ENCODE data around the gene PARVA. TPM values are rescaled to one million over a fixed set of nuclear protein-coding genes. Genes with fewer than 3 reads are reported as not detected.
"Not testable (repeated sequence)": the region's sequence is repeated elsewhere in the genome, so short reads cannot be mapped to it uniquely, and the experiment has no call there.

Gene PARVA
- total RNA-seq, 1 experiment from 2014 or later = 29.1 TPM

DNA sequence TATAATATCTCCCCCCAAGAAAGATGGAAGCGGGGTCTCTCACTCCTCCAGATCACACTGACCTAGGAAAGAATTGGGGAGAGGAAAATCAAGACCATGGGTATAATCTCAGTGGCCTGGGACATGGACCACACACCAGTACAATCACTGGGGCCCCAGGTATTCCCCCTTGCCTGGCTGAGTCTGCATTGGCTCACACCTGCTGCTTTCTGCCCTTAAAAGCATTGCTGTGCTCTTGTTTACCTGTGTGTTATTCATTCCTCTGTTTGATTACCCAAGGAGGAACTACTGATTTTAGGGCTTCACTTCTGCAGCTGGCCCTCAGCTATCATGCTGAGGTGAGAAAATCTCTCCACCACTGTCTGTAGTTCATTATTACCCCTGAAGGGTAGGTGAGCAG, 14.0 kb upstream of the PARVA start:
- CTCF ChIA-PET = no interaction called here
- TF ChIP-seq, protein P1, sequence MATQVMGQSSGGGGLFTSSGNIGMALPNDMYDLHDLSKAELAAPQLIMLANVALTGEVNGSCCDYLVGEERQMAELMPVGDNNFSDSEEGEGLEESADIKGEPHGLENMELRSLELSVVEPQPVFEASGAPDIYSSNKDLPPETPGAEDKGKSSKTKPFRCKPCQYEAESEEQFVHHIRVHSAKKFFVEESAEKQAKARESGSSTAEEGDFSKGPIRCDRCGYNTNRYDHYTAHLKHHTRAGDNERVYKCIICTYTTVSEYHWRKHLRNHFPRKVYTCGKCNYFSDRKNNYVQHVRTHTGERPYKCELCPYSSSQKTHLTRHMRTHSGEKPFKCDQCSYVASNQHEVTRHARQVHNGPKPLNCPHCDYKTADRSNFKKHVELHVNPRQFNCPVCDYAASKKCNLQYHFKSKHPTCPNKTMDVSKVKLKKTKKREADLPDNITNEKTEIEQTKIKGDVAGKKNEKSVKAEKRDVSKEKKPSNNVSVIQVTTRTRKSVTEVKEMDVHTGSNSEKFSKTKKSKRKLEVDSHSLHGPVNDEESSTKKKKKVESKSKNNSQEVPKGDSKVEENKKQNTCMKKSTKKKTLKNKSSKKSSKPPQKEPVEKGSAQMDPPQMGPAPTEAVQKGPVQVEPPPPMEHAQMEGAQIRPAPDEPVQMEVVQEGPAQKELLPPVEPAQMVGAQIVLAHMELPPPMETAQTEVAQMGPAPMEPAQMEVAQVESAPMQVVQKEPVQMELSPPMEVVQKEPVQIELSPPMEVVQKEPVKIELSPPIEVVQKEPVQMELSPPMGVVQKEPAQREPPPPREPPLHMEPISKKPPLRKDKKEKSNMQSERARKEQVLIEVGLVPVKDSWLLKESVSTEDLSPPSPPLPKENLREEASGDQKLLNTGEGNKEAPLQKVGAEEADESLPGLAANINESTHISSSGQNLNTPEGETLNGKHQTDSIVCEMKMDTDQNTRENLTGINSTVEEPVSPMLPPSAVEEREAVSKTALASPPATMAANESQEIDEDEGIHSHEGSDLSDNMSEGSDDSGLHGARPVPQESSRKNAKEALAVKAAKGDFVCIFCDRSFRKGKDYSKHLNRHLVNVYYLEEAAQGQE (IDR thresholded peaks at IDR 0.05; ENCODE audit: insufficient read depth in 1 of 2, low read depth in 2 of 2, low read length in 1 of 2) = no peak
- TF ChIP-seq TCF7L2 (IDR thresholded peaks at IDR 0.05; ENCODE audit: low read depth, low read length) (no peak), SIN3A (IDR thresholded peaks at IDR 0.05; ENCODE audit: borderline replicate concordance, insufficient read depth, low read depth, low read length) (no peak), POLR2AphosphoS5 (IDR thresholded peaks at IDR 0.05; ENCODE audit: low read depth, low read length) (no peak)
- TF ChIP-seq, protein P2, sequence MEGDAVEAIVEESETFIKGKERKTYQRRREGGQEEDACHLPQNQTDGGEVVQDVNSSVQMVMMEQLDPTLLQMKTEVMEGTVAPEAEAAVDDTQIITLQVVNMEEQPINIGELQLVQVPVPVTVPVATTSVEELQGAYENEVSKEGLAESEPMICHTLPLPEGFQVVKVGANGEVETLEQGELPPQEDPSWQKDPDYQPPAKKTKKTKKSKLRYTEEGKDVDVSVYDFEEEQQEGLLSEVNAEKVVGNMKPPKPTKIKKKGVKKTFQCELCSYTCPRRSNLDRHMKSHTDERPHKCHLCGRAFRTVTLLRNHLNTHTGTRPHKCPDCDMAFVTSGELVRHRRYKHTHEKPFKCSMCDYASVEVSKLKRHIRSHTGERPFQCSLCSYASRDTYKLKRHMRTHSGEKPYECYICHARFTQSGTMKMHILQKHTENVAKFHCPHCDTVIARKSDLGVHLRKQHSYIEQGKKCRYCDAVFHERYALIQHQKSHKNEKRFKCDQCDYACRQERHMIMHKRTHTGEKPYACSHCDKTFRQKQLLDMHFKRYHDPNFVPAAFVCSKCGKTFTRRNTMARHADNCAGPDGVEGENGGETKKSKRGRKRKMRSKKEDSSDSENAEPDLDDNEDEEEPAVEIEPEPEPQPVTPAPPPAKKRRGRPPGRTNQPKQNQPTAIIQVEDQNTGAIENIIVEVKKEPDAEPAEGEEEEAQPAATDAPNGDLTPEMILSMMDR (IDR thresholded peaks at IDR 0.05) = no peak
- Histone ChIP-seq H3K27ac (ENCODE audit: low read length) (no peak overlapping the region), H3K36me3 (ENCODE audit: control insufficient read depth, insufficient read depth, low read length) (no peaks in the 10 kb centered on the region), H3K4me1 (ENCODE audit: control insufficient read depth, insufficient read depth, low read length) (no peaks in the 10 kb centered on the region), H3K9me3 (ENCODE audit: control insufficient read depth, insufficient read depth, low read depth, low read length) (no peaks in the 10 kb centered on the region), H3K4me3 (ENCODE audit: low read depth in 2 of 2, low read length in 2 of 2) (no peak overlapping the region), H3K27me3 (ENCODE audit: control insufficient read depth, insufficient read depth, low read length) (peaks cover 6% of the 10 kb centered on the region; the same call in 1 of the 2 replicates)
- DNase-seq (ENCODE audit: low read depth, low spot score) (no peak), ATAC-seq (no peak)
- POLR2A ChIA-PET = no interaction called here
- no TSS peak for BruUV-seq (replicated peaks)
- intact Hi-C loops (cut with micrococcal nuclease; ENCODE audit: unreplicated experiment) (no loop called here), in situ Hi-C loops (cut with HindIII; ENCODE audit: low pct_unique_long_range_greater_than_20kb, low sequenced_read_pairs) (no loop called here)

DNA sequence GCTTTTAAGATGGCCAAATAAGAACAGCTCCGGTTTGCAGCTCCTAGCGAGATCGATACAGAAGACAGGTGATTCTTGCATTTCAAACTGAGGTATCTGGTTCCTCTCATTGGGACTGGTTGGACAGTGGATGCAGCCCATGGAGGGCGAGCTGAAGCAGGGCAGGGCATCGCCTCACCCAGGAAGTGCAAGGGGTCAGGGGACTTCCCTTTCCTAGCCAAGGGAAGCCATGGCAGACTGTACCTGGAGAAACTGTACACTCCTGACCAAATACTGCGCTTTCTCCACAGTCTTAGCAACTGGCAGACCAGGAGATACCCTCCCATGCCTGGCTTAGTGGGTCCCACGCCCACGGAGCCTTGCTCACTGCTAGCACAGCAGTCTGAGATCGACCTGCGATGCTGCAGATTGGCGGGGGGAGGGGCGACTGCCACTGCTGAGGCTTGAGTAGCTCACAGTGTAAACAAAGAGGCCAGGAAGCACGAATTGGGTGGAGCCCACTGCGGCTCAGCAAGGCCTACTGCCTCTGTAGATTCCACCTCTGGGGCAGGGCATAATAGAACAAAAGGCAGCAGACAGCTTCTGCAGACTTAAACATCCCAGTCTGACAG, 11.3 kb upstream of the PARVA start:
- ATAC-seq; H3K9me3 ChIP-seq (ENCODE audit: control insufficient read depth, insufficient read depth, low read depth, low read length); H3K4me1 ChIP-seq (ENCODE audit: control insufficient read depth, insufficient read depth, low read length); H3K4me3 ChIP-seq (ENCODE audit: low read depth in 2 of 2, low read length in 2 of 2); DNase-seq (ENCODE audit: low read depth, low spot score); BruUV-seq (replicated peaks); CTCF ChIA-PET; H3K27ac ChIP-seq (ENCODE audit: low read length); H3K36me3 ChIP-seq (ENCODE audit: control insufficient read depth, insufficient read depth, low read length); H3K27me3 ChIP-seq (ENCODE audit: control insufficient read depth, insufficient read depth, low read length); in situ Hi-C loops (cut with HindIII; ENCODE audit: low pct_unique_long_range_greater_than_20kb, low sequenced_read_pairs); intact Hi-C loops (cut with micrococcal nuclease; ENCODE audit: unreplicated experiment): not testable (repeated sequence)
- POLR2A ChIA-PET = interaction anchor here (0.5 kb wide), 1 partner anchor 9 kb away, joined by 3 read pairs; no protein-coding TSS in a partner anchor

DNA sequence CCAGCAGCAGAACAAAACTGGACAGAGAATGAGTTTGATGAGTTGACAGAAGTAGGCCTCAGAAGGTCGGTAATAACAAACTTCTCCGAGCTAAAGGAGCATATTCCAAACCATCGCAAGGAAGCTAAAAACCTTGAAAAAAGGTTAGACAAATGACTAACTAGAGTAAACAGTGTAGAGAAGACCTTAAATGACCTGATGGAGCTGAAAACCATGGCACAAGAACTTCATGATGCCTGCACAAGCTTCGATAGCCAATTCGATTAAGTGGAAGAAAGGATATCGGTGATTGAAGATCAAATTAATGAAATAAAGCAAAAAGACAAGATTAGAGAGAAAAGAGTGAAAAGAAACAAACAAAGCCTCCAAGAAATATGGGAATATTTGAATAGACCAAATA, 10.3 kb upstream of the PARVA start:
- not testable (repeated sequence) for BruUV-seq (replicated peaks)
- POLR2A ChIA-PET = interaction anchor here (0.5 kb wide), 1 partner anchor 8 kb away, joined by 3 read pairs; no protein-coding TSS in a partner anchor

More for the DNA sequence above, 10.3 kb upstream of the PARVA start:
- intact Hi-C loops (cut with micrococcal nuclease; ENCODE audit: unreplicated experiment); ATAC-seq; H3K9me3 ChIP-seq (ENCODE audit: control insufficient read depth, insufficient read depth, low read depth, low read length); H3K27ac ChIP-seq (ENCODE audit: low read length); H3K27me3 ChIP-seq (ENCODE audit: control insufficient read depth, insufficient read depth, low read length); H3K4me3 ChIP-seq (ENCODE audit: low read depth in 2 of 2, low read length in 2 of 2); H3K36me3 ChIP-seq (ENCODE audit: control insufficient read depth, insufficient read depth, low read length); in situ Hi-C loops (cut with HindIII; ENCODE audit: low pct_unique_long_range_greater_than_20kb, low sequenced_read_pairs); H3K4me1 ChIP-seq (ENCODE audit: control insufficient read depth, insufficient read depth, low read length); DNase-seq (ENCODE audit: low read depth, low spot score): not testable (repeated sequence)
- CTCF ChIA-PET = interaction anchor here (0.6 kb wide), 1 partner anchor 323 kb away, joined by 4 read pairs; no protein-coding TSS in a partner anchor

Measured in Panc1 (cell line).